Measurements from ENCODE around the gene KCNK15.

Gene KCNK15

DNA sequence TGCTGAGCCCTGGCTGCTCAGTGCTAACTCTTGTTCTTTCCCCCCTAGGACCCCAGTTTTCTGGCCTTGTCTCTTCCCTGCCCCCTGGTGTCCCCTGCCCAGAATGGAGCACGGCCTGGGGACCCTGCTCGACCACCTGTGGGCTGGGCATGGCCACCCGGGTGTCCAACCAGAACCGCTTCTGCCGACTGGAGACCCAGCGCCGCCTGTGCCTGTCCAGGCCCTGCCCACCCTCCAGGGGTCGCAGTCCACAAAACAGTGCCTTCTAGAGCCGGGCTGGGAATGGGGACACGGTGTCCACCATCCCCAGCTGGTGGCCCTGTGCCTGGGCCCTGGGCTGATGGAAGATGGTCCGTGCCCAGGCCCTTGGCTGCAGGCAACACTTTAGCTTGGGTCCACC, 18.6 kb upstream of the KCNK15 start:
- Histone ChIP-seq H4K20me1 (ENCODE audit: insufficient read depth, low read length, poor library complexity, severe bottlenecking) (no peaks in the 10 kb centered on the region), H3F3A (ENCODE audit: low read depth) (no peaks in the 10 kb centered on the region), H3K9ac (ENCODE audit: low read depth, low read length, poor library complexity, severe bottlenecking) (no peak overlapping the region), H3K4me1 (ENCODE audit: insufficient read depth, low read length, poor library complexity, severe bottlenecking) (peaks cover 5% of the 10 kb centered on the region), H3K9me3 (ENCODE audit: insufficient read depth, low read depth, low read length) (no peaks in the 10 kb centered on the region), H3K36me3 (ENCODE audit: insufficient read depth, low read length) (no peaks in the 10 kb centered on the region), H3K4me2 (ENCODE audit: low read depth, low read length, poor library complexity, severe bottlenecking) (no peak overlapping the region), H2AFZ (ENCODE audit: low read length) (no peak overlapping the region), H3K9me2 (replicated peaks; ENCODE audit: low read depth, low read length) (no peaks in the 10 kb centered on the region), H3K4me3 (ENCODE audit: low read length, poor library complexity, severe bottlenecking) (no peak overlapping the region), H3K27me3 (ENCODE audit: insufficient read depth, low read length, poor library complexity, severe bottlenecking) (no peaks in the 10 kb centered on the region), H3K79me2 (ENCODE audit: insufficient read depth, low read length) (no peaks in the 10 kb centered on the region)
- TF ChIP-seq, protein P1, sequence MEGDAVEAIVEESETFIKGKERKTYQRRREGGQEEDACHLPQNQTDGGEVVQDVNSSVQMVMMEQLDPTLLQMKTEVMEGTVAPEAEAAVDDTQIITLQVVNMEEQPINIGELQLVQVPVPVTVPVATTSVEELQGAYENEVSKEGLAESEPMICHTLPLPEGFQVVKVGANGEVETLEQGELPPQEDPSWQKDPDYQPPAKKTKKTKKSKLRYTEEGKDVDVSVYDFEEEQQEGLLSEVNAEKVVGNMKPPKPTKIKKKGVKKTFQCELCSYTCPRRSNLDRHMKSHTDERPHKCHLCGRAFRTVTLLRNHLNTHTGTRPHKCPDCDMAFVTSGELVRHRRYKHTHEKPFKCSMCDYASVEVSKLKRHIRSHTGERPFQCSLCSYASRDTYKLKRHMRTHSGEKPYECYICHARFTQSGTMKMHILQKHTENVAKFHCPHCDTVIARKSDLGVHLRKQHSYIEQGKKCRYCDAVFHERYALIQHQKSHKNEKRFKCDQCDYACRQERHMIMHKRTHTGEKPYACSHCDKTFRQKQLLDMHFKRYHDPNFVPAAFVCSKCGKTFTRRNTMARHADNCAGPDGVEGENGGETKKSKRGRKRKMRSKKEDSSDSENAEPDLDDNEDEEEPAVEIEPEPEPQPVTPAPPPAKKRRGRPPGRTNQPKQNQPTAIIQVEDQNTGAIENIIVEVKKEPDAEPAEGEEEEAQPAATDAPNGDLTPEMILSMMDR (conservative IDR thresholded peaks at IDR 0.05; ENCODE audit: low read length) = no peak

DNA sequence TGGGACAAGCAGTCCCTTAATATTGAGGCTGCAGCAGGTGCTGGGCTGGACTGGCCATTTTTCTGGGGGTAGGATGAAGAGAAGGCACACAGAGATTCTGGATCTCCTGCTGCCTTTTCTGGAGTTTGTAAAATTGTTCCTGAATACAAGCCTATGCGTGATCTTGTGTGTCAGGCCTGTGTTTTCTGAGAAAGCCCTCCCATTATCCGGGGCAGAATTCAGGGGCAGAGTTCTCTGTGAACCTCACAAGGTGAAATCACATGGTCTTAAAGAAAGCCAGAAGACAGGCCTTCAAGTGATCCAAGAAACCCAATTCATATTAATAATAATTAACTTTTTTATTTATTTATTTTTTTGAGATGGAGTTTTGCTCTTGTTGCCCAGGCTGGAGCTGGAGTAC, 18.0 kb upstream of the KCNK15 start:
- Histone ChIP-seq H2AFZ (ENCODE audit: low read length) (no peak overlapping the region), H3K79me2 (ENCODE audit: insufficient read depth, low read length) (no peaks in the 10 kb centered on the region), H3K27me3 (ENCODE audit: insufficient read depth, low read length, poor library complexity, severe bottlenecking) (no peaks in the 10 kb centered on the region), H3K4me2 (ENCODE audit: low read depth, low read length, poor library complexity, severe bottlenecking) (no peak overlapping the region), H3K9me2 (replicated peaks; ENCODE audit: low read depth, low read length) (no peaks in the 10 kb centered on the region), H3K9ac (ENCODE audit: low read depth, low read length, poor library complexity, severe bottlenecking) (no peak overlapping the region), H3K4me3 (ENCODE audit: low read length, poor library complexity, severe bottlenecking) (no peak overlapping the region), H3K9me3 (ENCODE audit: insufficient read depth, low read depth, low read length) (no peaks in the 10 kb centered on the region), H3F3A (ENCODE audit: low read depth) (no peaks in the 10 kb centered on the region), H3K4me1 (ENCODE audit: insufficient read depth, low read length, poor library complexity, severe bottlenecking) (peaks cover 5% of the 10 kb centered on the region), H3K36me3 (ENCODE audit: insufficient read depth, low read length) (no peaks in the 10 kb centered on the region), H4K20me1 (ENCODE audit: insufficient read depth, low read length, poor library complexity, severe bottlenecking) (no peaks in the 10 kb centered on the region)
- TF ChIP-seq EZH2phosphoT487 (IDR thresholded peaks at IDR 0.05; ENCODE audit: borderline replicate concordance) = no peak
- TF ChIP-seq, protein P1 (conservative IDR thresholded peaks at IDR 0.05; ENCODE audit: low read length) = no peak

DNA sequence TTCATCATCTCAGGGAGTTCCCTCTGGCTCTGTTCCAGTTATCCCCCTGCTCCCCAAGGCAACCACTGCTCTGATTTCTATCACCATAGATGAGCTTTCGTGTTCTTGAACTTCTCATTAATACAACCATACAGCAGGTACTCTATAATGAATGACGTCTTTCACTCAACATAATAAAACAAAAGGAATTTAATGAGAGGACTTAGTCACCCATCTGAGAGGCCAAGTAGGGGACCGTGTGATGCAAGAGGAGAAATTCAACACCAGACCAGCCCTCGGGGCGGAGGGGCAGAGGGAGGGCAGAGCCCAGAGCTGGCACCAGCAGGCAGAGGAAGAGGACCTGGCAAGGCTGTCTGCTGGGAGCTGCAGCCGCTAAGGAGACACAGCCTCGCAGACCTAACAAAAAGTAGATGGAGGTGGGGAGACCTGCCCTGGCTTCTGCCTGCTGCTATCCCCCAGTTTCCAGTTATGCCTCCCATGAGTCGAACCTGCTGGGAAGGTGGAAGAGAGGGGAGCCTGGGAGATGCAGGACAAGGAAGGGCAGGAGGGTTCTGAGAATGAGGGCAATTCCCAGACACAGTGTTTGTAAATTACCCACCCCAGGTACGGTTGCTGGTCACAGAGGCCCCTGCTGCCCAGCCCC, 16.7 kb upstream of the KCNK15 start:
- no peaks in the 10 kb centered on the region for H3K9me3 ChIP-seq (ENCODE audit: insufficient read depth, low read depth, low read length)
- no peaks in the 10 kb centered on the region for H3K79me2 ChIP-seq (ENCODE audit: insufficient read depth, low read length)
- H3K4me3 ChIP-seq (ENCODE audit: low read length, poor library complexity, severe bottlenecking) = no peak overlapping the region
- H3K27me3 ChIP-seq (ENCODE audit: insufficient read depth, low read length, poor library complexity, severe bottlenecking) = no peaks in the 10 kb centered on the region
- H3K9ac ChIP-seq (ENCODE audit: low read depth, low read length, poor library complexity, severe bottlenecking) = no peak overlapping the region
- H2AFZ ChIP-seq (ENCODE audit: low read length) = no peak overlapping the region; the same call in 1 of the 2 replicates
- H3K36me3 ChIP-seq (ENCODE audit: insufficient read depth, low read length) = no peaks in the 10 kb centered on the region
- H3F3A ChIP-seq (ENCODE audit: low read depth) = no peaks in the 10 kb centered on the region
- peaks cover 5% of the 10 kb centered on the region for H3K4me1 ChIP-seq (ENCODE audit: insufficient read depth, low read length, poor library complexity, severe bottlenecking)
- H3K9me2 ChIP-seq (replicated peaks; ENCODE audit: low read depth, low read length) = no peaks in the 10 kb centered on the region
- H4K20me1 ChIP-seq (ENCODE audit: insufficient read depth, low read length, poor library complexity, severe bottlenecking) = no peaks in the 10 kb centered on the region
- no peak overlapping the region for H3K4me2 ChIP-seq (ENCODE audit: low read depth, low read length, poor library complexity, severe bottlenecking)
- TF ChIP-seq EZH2phosphoT487 (IDR thresholded peaks at IDR 0.05; ENCODE audit: borderline replicate concordance) = no peak
- TF ChIP-seq, protein P1 (conservative IDR thresholded peaks at IDR 0.05; ENCODE audit: low read length) = no peak
